NB4 (cell line): ENCODE data around the gene VASN.

Source experiments
- DNase-seq: peaks from one replicate; pipeline ENCODE4 v3.0.0; 2010; ENCODE audit warnings: low read depth
- H3K4me3 ChIP-seq: one replicate; pipeline ENCODE4 v1.5.1; 2011; ENCODE audit warnings: mild to moderate bottlenecking, low read depth, low read length, moderate library complexity
- CTCF ChIP-seq: IDR thresholded peaks from one replicate; pipeline ENCODE4 v1.5.1; 2012; ENCODE audit warnings: low read depth, low read length
- MYC ChIP-seq: IDR thresholded peaks from 2 replicates; pipeline ENCODE4 v1.6.1; 2011; ENCODE audit warnings: low read depth, low read length
- POLR2A ChIP-seq: IDR thresholded peaks from 2 replicates; pipeline ENCODE4 v1.6.1; 2011; ENCODE audit warnings: mild to moderate bottlenecking; ENCODE audit not compliant: insufficient read length; ENCODE audit errors: extremely low read depth
- TF ChIP-seq, protein P1 (sequence below): IDR thresholded peaks from 2 replicates; pipeline ENCODE4 v1.6.1; 2011; ENCODE audit warnings: low read depth, low read length

VASN gene

GRCh38 chr16:4401510-4401909 is 29.9 kb downstream of the VASN start:
- TF ChIP-seq MYC (no peak), CTCF (no peak), POLR2A (no peak)
- TF ChIP-seq, protein P1, sequence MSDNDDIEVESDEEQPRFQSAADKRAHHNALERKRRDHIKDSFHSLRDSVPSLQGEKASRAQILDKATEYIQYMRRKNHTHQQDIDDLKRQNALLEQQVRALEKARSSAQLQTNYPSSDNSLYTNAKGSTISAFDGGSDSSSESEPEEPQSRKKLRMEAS: no peak
- H3K4me3 ChIP-seq: no peak overlapping the region
- DNase-seq: no peak

DNA sequence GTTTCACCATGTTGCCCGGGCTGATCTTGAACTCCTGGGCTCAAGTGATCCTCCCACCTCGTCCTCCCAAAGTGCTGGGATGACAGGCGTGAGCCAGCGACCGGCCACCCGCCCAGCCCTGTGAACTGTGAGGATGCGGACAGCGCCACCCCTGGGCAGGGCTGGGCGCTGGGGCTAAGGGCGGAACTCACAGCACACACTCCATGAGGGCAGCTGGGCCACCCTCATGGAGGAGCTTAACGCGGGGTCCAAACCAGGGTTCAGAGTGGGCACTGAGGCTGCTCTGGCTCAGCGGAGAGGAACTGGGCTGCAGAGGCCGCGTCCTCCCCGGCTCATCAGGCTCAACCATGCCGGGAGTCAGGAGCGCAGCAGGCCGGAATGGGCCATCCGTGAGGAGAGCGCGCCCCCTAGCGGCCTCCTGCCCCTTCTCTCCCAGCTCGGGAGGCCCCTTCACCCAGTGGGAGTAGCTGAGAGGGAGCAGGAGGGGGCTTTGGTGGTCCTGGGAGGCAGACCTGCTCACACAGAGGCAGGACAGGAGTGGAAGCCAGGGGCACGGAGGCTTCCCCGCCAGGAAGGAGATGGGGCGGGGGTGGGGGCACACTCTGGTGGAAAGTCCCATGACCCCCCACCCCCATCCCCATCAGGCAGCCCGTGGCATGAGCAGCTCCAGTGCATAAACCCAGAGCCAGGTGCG is 30.9 kb downstream of the VASN start:
- DNase-seq: peak; percentile 72
- no peak for TF ChIP-seq MYC
- TF ChIP-seq CTCF: peak; percentile 74
- no peak overlapping the region for H3K4me3 ChIP-seq

- DNase-seq: no peak
- TF ChIP-seq POLR2A (no peak), MYC (no peak), CTCF (no peak)
- TF ChIP-seq, protein P1: no peak
- H3K4me3 ChIP-seq: no peak overlapping the region
Measured at GRCh38 chr16:4403133-4403949, 31.7 kb downstream of the VASN start.

DNA sequence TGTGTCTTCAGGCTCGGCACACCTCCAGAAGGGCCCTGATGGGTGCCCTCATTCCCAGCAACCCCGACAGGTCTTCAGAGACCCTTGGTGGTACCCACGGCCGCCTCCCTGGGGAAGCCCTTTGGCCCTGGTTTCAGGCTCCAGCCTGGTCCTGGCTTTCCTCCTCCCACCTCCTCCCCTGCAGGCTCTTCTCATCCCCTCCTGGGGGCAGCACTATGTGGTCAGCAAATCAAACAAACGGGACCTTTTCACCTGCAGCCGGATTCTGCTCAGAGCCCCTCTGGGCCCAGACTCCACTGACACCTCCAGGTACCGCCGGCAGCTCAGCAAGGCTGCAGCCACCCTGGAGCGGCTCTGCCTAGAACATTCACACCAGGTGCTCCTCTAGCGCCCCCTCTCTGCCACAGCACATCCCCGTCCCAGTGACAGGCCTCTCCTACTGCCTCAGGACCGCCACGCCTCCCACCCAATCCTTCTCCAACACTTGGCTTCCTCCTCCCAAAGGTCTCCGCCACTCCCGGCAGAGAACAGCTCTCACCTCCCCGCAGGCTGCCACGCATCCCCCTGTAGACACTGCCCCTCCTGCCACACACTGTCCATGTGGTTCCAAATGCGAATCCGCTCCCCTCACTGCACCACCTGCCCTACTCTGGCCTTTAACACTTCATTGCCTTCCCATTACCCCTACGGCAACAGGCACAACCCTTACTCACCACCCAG is 32.8 kb downstream of the VASN start:
- TF ChIP-seq CTCF (no peak), MYC (no peak), POLR2A (no peak)
- TF ChIP-seq, protein P1: no peak
- H3K4me3 ChIP-seq: no peak overlapping the region
- peak; percentile 56 for DNase-seq

GRCh38 chr16:4404967-4405696 is 33.5 kb downstream of the VASN start:
- DNase-seq: no peak
- H3K4me3 ChIP-seq: no peak overlapping the region
- TF ChIP-seq, protein P1: no peak
- TF ChIP-seq MYC: no peak
